ENCODE measurements around the gene BUB1.
"Not testable (repeated sequence)": the region's sequence is repeated elsewhere in the genome, so short reads cannot be mapped to it uniquely, and the experiment has no call there.

Gene BUB1

DNA sequence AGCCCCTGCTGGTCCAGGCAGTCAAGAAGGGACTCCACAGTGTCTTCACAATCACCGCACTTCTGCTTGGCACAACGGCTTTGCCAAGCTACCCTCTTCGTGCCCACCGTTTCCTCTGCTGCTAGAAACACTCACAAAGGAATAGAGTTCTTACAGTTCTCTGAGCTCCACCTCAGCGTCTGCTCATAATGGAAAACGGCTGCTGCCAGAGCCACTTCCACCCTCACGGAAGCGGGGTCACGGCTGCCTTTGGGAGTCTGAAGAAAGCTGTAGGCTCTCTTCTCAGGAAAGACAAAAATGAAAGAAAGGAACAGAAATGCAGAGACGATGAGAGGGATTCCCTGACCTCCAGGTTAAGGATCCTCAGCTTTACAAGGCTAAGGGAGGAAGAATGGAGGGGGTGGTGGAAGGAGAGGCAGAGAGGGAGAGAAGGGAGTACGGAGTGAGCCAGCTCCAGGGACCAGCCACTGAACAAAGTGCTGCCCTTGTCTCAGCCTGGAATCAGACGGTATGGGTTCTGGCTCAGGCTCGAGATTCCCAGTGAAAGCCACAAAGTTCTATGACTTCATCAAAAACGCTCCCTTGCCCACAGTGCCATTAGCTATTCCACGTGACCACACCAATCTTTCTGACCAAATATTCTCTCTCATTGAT, 88.1 kb downstream of the BUB1 start:
- DNase-seq, result not testable (repeated sequence)

DNA sequence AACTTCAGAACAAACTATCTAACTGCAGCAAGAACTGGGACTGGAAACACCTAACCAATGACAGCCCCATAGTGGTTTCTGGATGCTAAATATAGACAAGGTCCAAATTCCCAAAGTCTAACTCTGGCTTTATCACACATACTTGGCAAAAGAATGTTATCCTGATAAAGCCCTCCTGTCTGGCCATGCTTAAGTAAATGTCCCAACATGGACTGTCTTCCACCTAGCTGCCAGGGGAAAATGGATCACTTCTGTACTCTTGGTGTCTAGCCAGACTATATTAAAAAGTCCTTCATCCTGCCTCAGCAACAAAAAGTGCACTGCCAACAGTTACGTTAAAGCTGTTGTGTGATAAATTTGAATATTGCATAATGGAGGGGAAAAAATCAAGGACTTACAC, 89.3 kb downstream of the BUB1 start:
- not testable (repeated sequence) for DNase-seq

Data from Kasumi-1 (cell line).